Mesothelial cell of epicardium (in vitro differentiated cells): ENCODE results near the gene GAPVD1. TPM values are rescaled to one million over a fixed set of nuclear protein-coding genes. Genes with fewer than 3 reads are reported as not detected.
"Not testable (repeated sequence)": the region's sequence is repeated elsewhere in the genome, so short reads cannot be mapped to it uniquely, and the experiment has no call there.

ENCODE experiments used
- DNase-seq, 2 experiments: peaks; one replicate each; pipeline ENCODE4 v3.0.0; 2021; ENCODE audit warnings: low spot score in 2 of 2; ENCODE audit not compliant: unreplicated experiment in 2 of 2
- H3K27ac Mint-ChIP-seq: 2 replicates; pipeline ENCODE4 v1.8.0; 2021; ENCODE audit warnings: mixed read lengths
- H3K27me3 Mint-ChIP-seq: 2 replicates; pipeline ENCODE4 v1.8.0; 2021; ENCODE audit warnings: low read depth, mixed read lengths
- H3K36me3 Mint-ChIP-seq: 2 replicates; pipeline ENCODE4 v1.8.0; 2021; ENCODE audit warnings: mixed read lengths
- H3K4me1 Mint-ChIP-seq: 2 replicates; pipeline ENCODE4 v1.8.0; 2021; ENCODE audit warnings: mixed read lengths
- H3K4me3 Mint-ChIP-seq: 2 replicates; pipeline ENCODE4 v1.8.0; 2021; ENCODE audit warnings: mild to moderate bottlenecking, moderate library complexity, mixed read lengths
- H3K9me3 Mint-ChIP-seq: 2 replicates; pipeline ENCODE4 v1.8.0; 2021; ENCODE audit warnings: mixed read lengths
- total RNA-seq: library from RNA; stranded (reverse); gene quantifications from 3 replicates; pipeline ENCODE4 v1.2.1, GENCODE V29; 2021
- TF ChIP-seq, protein P1 (sequence below): fragments of 200-600 bp; sonication (generic); IDR thresholded peaks from one replicate; pipeline ENCODE4 v1.5.0; 2021; ENCODE audit warnings: antibody characterized with exemption; ENCODE audit not compliant: unreplicated experiment

GAPVD1 gene, protein sequence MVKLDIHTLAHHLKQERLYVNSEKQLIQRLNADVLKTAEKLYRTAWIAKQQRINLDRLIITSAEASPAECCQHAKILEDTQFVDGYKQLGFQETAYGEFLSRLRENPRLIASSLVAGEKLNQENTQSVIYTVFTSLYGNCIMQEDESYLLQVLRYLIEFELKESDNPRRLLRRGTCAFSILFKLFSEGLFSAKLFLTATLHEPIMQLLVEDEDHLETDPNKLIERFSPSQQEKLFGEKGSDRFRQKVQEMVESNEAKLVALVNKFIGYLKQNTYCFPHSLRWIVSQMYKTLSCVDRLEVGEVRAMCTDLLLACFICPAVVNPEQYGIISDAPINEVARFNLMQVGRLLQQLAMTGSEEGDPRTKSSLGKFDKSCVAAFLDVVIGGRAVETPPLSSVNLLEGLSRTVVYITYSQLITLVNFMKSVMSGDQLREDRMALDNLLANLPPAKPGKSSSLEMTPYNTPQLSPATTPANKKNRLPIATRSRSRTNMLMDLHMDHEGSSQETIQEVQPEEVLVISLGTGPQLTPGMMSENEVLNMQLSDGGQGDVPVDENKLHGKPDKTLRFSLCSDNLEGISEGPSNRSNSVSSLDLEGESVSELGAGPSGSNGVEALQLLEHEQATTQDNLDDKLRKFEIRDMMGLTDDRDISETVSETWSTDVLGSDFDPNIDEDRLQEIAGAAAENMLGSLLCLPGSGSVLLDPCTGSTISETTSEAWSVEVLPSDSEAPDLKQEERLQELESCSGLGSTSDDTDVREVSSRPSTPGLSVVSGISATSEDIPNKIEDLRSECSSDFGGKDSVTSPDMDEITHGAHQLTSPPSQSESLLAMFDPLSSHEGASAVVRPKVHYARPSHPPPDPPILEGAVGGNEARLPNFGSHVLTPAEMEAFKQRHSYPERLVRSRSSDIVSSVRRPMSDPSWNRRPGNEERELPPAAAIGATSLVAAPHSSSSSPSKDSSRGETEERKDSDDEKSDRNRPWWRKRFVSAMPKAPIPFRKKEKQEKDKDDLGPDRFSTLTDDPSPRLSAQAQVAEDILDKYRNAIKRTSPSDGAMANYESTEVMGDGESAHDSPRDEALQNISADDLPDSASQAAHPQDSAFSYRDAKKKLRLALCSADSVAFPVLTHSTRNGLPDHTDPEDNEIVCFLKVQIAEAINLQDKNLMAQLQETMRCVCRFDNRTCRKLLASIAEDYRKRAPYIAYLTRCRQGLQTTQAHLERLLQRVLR (N-terminal part only)
- total RNA-seq = 55.1 to 62.7 TPM (median 58.7 TPM) in 3 replicates

DNA sequence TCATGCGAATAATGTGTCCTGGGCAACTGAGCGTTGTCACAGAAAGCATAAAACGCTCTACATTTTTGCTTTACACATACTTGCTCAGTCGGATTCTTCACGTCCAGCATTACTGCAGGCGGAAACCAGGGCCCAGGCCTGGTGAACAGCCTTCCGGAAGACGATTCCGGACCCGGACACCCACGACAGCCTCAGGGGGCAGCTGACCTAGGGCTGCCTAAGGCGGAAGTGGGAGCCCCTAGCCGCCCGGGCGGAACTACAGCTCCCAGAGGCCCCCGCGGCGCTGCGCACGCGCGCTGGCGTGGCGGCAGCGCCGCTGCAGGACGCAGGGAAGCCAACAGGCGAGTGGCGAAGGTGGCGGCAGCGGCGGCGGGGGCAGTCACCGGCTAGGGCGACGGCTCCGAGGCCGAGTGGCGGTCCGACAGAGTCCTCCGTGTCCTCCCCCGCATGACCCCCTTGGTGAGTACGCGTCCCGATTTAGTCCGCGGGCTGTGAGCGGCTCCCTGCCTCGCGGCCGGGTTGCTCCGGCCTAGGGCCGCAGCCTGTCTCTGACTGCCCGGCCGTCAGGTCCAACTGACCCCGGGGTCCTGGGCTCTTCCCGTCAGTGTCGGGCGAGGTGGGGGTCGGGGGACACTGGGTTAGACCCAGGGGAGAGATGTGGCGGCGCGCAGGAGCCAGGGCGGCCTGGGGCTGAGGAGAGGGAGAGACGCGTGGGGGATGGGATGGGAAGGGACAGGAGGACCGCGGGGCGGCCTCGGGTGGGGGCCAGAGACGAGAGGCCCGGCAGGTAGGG lies at the start of gene GAPVD1:
TSS of gene GAPVD1 (plus strand) at position 326 of the 793 bp plus-strand sequence. CDS start 37,096 bp downstream, outside the sequence.
- Mint-ChIP-seq H3K4me1 (peaks cover 24% of the 10 kb centered on the region), H3K27ac (peak within 1 kb of the TSS; percentile 95), H3K9me3 (no peaks in the 10 kb centered on the region), H3K4me3 (peak within 1 kb of the TSS; percentile 98), H3K27me3 (no peaks in the 10 kb centered on the region), H3K36me3 (peaks cover 4% of the 10 kb centered on the region)
- peak; percentile 76 to 85 for DNase-seq
- TF ChIP-seq, protein P1, sequence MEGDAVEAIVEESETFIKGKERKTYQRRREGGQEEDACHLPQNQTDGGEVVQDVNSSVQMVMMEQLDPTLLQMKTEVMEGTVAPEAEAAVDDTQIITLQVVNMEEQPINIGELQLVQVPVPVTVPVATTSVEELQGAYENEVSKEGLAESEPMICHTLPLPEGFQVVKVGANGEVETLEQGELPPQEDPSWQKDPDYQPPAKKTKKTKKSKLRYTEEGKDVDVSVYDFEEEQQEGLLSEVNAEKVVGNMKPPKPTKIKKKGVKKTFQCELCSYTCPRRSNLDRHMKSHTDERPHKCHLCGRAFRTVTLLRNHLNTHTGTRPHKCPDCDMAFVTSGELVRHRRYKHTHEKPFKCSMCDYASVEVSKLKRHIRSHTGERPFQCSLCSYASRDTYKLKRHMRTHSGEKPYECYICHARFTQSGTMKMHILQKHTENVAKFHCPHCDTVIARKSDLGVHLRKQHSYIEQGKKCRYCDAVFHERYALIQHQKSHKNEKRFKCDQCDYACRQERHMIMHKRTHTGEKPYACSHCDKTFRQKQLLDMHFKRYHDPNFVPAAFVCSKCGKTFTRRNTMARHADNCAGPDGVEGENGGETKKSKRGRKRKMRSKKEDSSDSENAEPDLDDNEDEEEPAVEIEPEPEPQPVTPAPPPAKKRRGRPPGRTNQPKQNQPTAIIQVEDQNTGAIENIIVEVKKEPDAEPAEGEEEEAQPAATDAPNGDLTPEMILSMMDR = peak; percentile 9

DNA sequence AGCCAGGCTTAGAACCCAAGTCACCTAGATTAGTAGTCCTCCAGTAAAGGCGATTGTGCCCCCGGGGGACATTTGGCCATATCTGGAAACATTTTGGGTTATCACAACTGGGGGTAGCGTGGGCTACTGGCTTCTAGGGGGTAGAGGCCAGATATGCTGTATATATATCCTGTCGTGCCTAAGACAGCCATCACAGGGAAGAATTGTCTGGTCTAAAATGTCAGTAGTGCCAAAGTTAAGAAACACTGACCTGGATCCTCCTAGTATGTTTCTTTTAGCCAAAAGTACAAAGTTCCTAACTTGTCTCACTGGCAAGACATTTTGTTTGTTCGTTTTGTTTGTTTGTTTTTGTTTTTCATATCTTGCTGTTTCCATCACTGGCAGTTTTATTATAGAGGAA lies 47.4 kb upstream of the GAPVD1 start:
- TF ChIP-seq, protein P1 = no peak
- Mint-ChIP-seq H3K4me1 (no peaks in the 10 kb centered on the region), H3K36me3 (peaks cover 35% of the 10 kb centered on the region), H3K4me3 (no peak overlapping the region), H3K27ac (no peak overlapping the region), H3K9me3 (no peaks in the 10 kb centered on the region), H3K27me3 (no peaks in the 10 kb centered on the region)
- DNase-seq = no peak

DNA sequence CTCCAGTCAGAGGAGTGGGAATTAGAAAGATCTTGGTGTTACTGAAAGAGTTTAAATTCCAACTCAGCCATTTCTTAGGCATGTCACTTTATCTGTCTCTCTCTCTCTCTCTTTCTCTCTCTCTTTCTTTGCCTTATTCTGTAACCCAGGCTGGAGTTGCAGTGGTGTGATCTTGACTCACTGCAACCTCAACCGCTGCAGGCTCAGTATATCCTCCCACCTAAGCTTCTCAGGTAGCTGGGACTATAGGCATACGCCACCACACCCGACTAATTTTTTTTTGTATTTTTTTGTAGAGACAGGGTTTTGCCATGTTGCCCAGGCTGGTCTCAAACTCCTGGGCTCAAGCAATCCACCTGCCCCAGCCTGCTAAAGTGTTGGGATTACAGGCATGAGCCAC lies 43.0 kb upstream of the GAPVD1 start:
- DNase-seq = no peak
- Mint-ChIP-seq H3K4me1 (no peaks in the 10 kb centered on the region), H3K27ac (no peak overlapping the region), H3K4me3 (no peak overlapping the region), H3K9me3 (no peaks in the 10 kb centered on the region), H3K36me3 (peaks cover 32% of the 10 kb centered on the region), H3K27me3 (no peaks in the 10 kb centered on the region)
- TF ChIP-seq, protein P1 = no peak

DNA sequence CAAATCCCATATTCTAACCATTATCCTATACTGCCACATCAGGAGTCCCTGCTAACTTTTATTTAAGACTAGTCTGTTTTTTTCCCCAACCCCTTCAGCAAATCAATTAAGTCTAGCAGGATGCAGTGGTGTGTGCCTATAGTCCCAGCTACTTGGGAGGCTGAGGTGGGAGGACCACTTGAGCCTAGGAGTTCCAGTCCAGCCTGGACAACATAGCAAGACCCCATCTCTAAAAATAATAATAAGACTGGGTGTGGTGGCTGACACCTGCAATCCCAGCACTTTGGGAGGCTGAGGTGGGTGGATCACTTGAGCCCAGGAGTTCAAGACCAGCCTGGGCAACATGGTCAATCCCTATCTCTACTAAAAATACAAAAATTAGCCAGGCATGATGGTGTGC lies 36.8 kb upstream of the GAPVD1 start:
- H3K4me1 Mint-ChIP-seq, H3K4me3 Mint-ChIP-seq, H3K9me3 Mint-ChIP-seq, H3K27ac Mint-ChIP-seq, H3K27me3 Mint-ChIP-seq, DNase-seq: not testable (repeated sequence)
- peaks cover 13% of the 10 kb centered on the region for H3K36me3 Mint-ChIP-seq

DNA sequence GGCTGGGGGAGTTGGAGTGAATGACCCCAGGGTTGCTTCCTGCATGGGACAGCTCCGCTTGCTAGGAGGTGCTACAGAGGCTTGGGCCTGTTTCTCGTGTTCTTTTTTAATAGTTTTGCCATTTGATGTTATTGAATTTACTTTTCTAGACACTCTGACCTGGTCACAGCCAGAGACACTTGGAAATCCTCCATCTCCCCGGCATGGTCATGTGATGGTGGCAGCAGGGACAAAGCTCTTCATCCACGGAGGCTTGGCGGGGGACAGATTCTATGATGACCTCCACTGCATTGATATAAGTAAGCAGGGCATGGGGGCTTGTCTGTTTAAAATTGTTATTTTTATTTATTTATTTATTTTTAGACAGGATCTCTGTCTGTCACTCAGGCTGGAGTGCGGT lies 33.9 kb upstream of the GAPVD1 start:
- TF ChIP-seq, protein P1 = no peak
- Mint-ChIP-seq H3K9me3 (no peaks in the 10 kb centered on the region), H3K27ac (no peak overlapping the region), H3K27me3 (no peaks in the 10 kb centered on the region), H3K36me3 (peaks cover 12% of the 10 kb centered on the region), H3K4me3 (no peak overlapping the region), H3K4me1 (no peaks in the 10 kb centered on the region)
- DNase-seq = no peak
